ENCODE results near the gene S100A1.

DNA sequence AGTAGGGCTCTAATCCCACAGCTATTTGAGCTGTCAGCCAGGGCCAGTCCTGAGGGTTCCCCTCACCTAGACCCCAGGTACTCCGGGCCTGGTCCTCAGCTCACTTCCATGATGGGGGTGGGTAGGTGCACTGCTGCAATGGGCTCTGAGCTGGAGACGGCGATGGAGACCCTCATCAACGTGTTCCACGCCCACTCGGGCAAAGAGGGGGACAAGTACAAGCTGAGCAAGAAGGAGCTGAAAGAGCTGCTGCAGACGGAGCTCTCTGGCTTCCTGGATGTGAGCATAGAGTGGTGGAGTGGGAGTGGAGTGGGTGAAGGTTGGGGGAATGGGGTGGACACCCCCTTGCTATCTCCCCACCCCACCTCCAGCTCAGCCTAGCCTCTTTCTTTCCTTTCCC is 2.1 kb downstream of the S100A1 start:
- TF ChIP-seq, protein P1, sequence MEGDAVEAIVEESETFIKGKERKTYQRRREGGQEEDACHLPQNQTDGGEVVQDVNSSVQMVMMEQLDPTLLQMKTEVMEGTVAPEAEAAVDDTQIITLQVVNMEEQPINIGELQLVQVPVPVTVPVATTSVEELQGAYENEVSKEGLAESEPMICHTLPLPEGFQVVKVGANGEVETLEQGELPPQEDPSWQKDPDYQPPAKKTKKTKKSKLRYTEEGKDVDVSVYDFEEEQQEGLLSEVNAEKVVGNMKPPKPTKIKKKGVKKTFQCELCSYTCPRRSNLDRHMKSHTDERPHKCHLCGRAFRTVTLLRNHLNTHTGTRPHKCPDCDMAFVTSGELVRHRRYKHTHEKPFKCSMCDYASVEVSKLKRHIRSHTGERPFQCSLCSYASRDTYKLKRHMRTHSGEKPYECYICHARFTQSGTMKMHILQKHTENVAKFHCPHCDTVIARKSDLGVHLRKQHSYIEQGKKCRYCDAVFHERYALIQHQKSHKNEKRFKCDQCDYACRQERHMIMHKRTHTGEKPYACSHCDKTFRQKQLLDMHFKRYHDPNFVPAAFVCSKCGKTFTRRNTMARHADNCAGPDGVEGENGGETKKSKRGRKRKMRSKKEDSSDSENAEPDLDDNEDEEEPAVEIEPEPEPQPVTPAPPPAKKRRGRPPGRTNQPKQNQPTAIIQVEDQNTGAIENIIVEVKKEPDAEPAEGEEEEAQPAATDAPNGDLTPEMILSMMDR (IDR thresholded peaks at IDR 0.05) = no peak
- TF ChIP-seq ZFX (IDR thresholded peaks at IDR 0.05; ENCODE audit: borderline replicate concordance) = no peak
